Sciatic nerve (tissue), 2 donors: Measurements from ENCODE around the gene CUZD1. TPM values are rescaled to one million over a fixed set of nuclear protein-coding genes. Genes with fewer than 3 reads are reported as not detected.
"Not testable (repeated sequence)": the region's sequence is repeated elsewhere in the genome, so short reads cannot be mapped to it uniquely, and the experiment has no call there.

Source experiments
- ATAC-seq: fragments of 200-7000 bp; cut with Tn5 transposase; one replicate; pipeline ENCODE4 v1.9.1; 2020; ENCODE audit warnings: mild to moderate bottlenecking, moderate library complexity
- DNase-seq: peaks from one replicate; pipeline ENCODE4 v3.0.0-alpha.2; 2020; ENCODE audit warnings: low spot score
- intact Hi-C: fragments of 100-400 bp; cut with DNase I; formaldehyde crosslinking; loops from one replicate; pipeline ENCODE4 v1.14.2; 2022
- total RNA-seq: library from RNA; stranded (reverse); fragmentation: NEBNext Ultra II Directional; extraction: Animal tissue kit (Norgen Biotek cat#: 25700); gene quantifications from one replicate; pipeline ENCODE4 v1.2.1, GENCODE V29; 2021
- donor health status: DM: no; HTN: no; CAD: no.
- donor health status: DM: no; HTN: no; CAD: no.

CUZD1 gene, protein sequence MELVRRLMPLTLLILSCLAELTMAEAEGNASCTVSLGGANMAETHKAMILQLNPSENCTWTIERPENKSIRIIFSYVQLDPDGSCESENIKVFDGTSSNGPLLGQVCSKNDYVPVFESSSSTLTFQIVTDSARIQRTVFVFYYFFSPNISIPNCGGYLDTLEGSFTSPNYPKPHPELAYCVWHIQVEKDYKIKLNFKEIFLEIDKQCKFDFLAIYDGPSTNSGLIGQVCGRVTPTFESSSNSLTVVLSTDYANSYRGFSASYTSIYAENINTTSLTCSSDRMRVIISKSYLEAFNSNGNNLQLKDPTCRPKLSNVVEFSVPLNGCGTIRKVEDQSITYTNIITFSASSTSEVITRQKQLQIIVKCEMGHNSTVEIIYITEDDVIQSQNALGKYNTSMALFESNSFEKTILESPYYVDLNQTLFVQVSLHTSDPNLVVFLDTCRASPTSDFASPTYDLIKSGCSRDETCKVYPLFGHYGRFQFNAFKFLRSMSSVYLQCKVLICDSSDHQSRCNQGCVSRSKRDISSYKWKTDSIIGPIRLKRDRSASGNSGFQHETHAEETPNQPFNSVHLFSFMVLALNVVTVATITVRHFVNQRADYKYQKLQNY
- total RNA-seq, result 0.80 TPM

DNA sequence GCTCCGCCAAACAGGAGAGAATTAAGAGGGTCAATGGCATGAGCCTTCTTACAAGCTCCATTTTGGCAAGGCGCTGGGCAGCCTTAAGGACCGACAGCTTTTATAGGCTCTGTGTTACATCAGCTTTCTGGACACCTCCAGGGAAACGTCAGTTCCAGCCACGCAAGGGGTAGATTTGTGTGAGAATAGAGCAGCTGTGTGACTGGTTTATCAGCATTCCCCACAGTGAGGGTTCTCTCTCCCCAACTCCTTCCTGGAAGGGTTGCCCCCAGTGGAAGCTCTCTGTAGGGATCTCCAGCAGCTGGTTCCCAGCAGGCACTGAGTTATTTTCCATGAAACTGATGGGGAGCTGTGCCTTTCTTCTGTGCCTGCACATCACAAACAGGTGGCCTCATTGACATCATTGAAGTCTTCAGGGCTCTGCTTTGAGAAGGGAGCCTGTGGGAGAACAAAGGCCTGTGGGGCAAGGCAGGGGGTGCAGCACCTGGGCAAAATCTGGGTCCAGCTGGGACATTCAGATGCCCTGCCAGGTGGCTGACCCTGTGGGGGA, at the start of gene CUZD1:
TSS of gene CUZD1 (minus strand) at position 75 of the 550 bp plus-strand sequence. CDS start at position 61, 14 bp downstream.
- ATAC-seq (no peak), DNase-seq (no peak)
- intact Hi-C loops, result no loop called here

DNA sequence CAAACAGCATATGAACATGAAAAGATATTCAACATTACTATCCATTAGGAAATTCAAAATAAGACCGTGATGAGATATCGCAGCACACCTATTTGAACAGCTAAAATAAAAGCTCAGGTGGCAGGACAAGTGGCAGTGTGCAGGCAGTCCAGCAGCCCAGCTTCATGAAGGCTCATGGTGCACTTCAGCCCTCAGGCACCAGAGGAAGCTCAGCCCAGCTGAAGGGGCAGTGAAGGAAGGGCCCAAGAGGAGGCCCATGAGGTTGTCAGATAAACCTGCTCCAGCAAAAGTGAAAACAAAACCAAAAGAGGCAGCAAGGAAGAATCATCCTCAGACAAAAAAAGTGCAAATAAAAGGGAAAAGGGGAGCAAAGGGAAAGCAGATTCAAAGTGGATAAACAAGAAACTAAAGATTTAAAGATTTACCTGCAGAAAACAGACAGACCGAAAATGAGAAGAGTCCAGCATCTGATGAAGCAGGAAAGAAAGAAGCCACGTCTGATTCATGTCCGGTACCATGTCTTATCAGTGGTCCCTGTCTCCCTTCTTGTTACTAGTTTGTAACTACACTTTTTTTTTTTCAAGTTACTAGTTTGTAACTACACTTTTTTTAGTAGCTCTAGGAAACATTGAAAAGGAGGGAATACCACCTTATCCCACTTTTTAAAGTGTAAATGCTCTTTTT, 48.7 kb upstream of the CUZD1 start:
- intact Hi-C loops, result no loop called here
- no peak for ATAC-seq

DNA sequence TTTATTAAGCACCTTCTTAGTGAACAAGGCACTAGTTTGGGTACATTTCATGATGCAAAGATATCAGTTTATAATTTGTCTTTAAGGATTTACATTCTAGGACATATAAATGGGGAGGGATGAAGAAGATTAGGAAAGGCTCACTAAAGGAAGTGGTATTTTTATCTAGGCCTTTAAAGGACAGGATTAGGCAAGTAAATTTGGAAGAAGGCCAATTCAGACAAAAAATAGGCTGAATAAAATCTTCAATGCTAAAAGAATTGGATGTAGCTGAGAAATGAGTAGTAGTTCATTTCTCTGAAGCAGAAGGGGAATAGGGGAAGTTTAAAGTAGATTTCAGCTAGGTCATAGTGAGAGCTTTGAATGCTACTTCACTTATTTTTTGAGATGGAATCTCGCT, 38.5 kb upstream of the CUZD1 start:
- intact Hi-C loops, result no loop called here
- ATAC-seq (no peak), DNase-seq (no peak)

More for the DNA sequence above, 48.7 kb upstream of the CUZD1 start:
- no peak for DNase-seq

DNA sequence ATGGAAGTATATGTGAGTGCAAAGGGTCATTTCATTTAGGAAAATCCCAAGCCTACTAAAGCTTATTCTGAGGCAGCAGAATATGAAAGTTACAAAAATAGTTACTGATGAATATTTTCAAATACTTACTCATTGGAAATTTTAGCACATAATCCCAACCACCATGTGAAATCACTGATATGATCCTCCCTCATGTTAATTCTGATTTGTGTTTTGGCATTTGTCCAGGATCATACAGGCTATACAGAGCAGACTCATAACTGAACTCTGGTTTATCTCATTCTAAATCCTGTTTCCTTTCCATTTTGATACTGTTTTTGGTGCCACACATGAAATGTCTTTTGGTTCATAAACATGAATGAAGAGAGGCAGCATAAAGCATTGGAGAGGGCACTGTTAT, 37.1 kb upstream of the CUZD1 start:
- intact Hi-C loops, result no loop called here
- ATAC-seq, result no peak
- DNase-seq, result no peak

DNA sequence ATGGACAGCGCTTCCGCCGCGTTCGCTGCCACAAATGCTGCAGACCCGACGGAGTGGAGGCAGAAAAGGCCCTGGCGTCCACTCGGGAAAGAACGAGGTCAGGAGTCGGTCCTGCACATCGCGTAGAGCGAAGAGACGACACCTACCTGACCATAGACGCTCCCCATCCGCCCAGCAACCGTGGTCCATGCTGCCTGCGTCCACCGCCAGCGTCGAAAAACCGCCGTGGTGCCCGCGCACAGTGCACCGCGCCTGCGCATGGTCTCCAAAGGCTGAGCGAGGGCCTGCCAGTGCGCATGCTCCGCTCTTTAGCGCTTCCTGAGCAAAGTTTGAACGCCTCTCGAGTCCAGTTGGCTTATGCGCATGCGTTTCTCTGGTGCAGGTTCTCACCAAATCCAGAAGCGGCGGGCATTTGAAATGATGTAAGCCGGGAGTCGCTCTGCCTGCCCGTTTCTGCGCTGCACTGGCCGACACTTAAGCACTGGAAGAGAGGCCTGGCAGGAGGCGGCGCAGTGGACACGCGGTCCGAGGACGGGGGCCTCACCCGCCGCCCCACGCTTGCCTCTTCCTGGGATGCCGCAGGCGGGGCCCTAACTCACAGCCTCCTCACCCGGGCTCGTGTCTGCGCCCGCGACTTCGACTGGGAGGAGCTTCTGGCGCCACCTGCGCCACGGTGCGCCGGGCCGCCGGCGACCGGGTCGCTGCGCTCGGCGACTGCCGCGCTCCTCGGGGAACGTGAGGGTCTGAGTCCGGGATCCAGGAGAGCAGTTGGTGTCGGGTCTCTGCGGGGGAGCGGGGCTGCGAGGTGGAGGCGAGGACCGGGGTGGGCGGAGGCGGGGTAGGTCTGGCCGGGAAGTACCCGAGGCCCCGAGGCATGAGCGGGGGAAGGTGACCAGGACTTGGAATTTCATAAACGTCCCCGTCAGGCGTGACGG, 33.9 kb upstream of the CUZD1 start, which contains the start of gene FAM24B:
TSS of gene FAM24B (minus strand) at position 243 of the 935 bp plus-strand sequence. CDS start 29,066 bp downstream, outside the sequence.
- peak; percentile 100 for ATAC-seq
- intact Hi-C loops, result no loop called here

DNA sequence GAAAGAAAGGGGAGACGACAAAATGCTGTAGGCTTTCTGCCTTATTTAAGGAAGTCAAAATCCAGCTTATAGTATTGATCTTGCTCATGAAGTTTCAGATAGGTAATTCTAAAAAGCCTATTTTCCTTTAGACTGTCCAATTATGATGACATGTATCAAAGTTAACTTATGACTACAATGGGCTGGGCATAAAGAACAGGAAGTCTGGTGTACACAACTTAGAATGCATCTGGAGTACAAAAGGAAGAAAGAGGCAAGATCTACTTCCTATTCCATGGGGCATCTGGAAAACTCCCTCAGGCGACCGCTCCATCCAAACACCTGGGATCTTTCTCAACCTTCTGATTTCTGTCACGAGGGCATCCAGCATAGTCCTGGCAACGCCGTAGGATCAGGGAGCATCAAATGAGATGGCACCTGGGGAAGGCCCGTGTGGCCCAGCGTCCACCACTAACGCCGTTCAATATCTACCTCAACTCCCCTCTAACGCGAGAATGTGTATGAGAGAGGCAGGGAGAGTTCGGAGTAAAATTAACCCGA, 33.2 kb upstream of the CUZD1 start:
- intact Hi-C loops, result no loop called here
- no peak for DNase-seq
- ATAC-seq, result peak; percentile 53

More for the DNA sequence above, 33.9 kb upstream of the CUZD1 start, which contains the start of gene FAM24B:
- DNase-seq, result peak; percentile 95

DNA sequence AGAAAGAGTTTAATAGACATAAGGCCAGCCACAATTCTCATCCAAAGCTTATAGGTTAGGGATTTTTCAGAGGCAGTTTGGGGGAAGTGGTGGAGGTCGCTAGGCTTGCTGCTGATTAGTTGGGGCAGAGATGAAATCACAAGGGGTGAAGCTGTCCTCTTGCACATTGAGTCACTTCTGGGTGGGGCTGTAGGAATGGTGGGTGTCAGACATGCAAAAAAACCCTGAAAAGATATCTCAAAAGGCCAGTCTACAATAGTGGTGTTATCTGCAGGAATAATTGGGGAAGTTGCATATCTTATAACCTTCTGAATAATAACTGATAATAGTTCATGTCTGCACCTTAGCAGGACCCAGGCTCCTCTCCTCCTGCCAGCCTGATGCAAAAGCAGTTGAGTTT, 31.6 kb upstream of the CUZD1 start:
- DNase-seq, result no peak
- no peak for ATAC-seq
- intact Hi-C loops, result no loop called here

DNA sequence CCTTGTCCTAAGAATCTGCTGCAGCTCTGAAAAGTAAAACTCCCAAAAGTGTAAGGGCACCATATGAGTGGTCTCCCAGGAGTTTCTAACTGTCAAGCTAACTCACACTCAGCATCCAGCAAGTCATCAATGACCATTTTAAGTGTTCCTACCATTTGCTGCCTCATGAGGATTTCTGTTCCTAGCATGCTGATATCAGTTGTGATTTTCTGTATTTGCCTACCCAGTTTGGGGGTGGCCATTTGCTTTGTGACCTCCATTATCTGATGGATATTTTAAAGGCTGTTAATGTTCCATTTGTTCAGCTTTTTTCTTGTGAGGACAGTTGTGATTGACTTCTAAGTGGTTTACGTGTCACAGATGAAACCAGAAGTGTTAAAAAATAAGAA, 30.8 kb upstream of the CUZD1 start:
- intact Hi-C loops, result no loop called here

DNA sequence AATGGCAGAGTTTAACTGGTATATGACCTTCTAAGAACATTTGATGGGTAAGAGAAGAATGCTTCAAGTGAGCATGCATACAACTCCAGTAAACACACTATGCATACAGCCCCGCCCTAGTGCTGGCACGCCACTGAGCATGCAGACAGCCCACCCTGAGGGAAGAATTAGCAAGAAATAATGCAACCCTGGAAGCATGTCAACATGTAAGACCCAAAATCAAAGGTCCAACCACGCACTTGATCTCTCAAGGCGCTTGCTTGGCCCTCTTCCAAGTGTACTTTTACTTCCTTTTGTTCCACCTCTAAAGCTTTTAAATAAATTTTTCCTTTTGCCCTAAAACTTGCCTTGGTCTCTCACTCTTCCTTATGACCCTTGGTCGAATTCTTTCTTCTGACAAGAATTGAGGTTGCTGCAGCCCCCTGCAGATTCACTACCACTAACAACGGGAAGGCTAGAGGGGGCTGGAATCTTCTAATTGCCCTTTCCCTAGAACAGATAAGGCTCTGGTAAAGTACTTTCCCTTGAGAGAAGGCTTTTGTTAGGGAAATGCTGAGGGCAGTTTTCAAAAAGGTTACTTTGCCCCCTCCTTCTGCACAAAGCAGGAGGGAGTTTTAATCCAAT, 30.3 kb upstream of the CUZD1 start:
- intact Hi-C loops, result no loop called here
- ATAC-seq (no peak), DNase-seq (no peak)

More for the DNA sequence above, 30.8 kb upstream of the CUZD1 start:
- DNase-seq (no peak), ATAC-seq (no peak)

DNA sequence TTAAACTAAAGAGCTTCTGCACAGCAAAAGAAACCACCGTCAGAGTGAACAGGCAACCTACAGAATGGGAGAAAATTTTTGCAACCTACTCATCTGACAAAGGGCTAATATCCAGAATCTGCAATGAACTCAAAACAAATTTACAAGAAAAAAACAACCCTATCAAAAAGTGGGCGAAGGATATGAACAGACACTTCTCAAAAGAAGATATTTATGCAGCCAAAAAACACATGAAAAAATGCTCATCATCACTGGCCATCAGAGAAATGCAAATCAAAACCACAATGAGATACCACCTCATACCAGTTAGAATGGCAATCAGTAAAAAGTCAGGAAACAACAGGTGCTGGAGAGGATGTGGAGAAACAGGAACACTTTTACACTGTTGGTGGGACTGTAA, 26.3 kb upstream of the CUZD1 start:
- intact Hi-C loops, ATAC-seq, DNase-seq: not testable (repeated sequence)

DNA sequence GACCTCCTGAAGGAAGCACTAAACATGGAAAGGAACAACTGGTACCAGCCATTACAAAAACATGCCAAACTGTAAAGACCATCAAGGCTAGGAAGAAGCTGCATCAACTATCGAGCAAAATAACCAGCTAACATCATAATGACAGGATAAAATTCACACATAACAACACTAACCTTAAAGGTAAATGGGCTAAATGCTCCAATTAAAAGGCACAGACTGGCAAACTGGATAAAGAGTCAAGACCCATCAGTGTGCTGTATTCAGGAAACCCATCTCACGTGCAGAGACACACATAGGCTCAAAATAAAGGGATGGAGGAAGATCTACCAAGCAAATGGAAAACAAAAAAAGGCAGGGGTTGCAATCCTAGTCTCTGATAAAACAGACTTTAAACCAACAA, 23.1 kb upstream of the CUZD1 start:
- ATAC-seq, intact Hi-C loops, DNase-seq: not testable (repeated sequence)

DNA sequence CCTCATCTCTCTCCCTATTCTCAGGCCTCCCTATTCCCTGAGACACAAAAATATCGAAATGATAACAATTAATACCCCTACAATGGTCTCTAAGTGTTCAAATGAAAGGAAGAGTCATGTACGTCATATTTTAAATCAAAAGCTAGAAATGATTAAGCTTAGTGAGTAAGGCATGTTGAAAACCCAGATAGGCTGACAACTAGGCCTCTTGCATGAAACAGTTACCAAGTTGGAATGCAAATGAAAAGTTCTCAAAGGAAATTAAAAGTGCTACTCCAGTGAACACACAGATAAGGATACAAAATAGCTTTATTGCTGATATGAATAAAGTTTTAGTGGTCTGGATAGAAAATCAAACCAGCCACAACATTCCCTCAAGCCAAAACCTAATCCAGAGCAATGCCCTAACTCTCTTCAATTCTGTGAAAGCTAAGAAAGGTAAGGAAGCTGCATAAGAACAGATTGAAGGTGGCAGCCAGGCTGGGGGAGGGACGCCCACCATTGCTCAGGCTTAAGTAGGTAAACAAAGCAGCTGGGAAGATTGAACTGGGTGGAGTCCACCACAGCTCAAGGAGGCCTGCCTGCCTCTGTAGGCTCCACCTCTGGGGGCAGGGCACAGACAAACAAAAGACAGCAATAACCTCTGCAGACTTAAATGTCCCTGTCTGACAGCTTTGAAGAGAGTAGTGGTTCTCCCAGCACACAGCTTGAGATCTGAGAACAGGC, 21.3 kb upstream of the CUZD1 start:
- DNase-seq, ATAC-seq, intact Hi-C loops: not testable (repeated sequence)

DNA sequence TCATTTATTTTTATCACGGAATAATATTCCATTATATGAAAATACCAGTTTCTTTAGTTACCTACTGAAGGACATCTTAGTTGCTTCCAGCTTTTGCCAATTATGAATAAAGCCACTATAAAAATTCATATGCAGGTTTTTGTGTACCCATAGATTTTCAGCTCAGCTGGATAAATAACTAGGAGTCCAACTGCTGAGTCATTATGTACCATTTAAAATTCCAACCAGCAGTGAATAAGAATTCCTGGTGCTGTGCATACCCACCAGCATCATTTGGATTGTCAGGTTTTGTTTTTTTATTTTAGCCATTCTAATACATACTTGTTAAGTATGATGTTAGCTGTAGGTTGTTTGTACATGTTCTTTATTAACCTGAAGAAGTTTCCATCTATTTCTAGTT, 19.2 kb upstream of the CUZD1 start:
- ATAC-seq (no peak), DNase-seq (no peak)
- intact Hi-C loops, result no loop called here

DNA sequence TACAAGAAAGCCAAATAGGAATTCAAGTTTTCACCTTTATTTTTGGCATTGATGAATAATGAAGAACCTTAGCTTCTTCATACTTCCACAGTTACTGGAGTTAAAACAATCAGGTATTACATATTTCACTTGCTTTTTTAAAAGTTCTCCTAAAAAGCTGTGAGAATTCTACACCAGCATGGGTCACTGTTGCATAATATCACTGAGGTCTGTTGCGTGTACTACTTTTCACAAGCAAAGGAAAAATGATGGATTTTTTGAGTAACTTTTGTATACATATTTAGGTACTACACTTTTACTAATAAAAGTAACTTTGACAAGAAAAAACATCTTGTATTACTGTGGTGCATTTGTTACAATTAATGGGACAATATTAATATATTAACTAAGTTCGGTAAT, 18.5 kb upstream of the CUZD1 start:
- intact Hi-C loops, result no loop called here
- ATAC-seq (no peak), DNase-seq (no peak)

DNA sequence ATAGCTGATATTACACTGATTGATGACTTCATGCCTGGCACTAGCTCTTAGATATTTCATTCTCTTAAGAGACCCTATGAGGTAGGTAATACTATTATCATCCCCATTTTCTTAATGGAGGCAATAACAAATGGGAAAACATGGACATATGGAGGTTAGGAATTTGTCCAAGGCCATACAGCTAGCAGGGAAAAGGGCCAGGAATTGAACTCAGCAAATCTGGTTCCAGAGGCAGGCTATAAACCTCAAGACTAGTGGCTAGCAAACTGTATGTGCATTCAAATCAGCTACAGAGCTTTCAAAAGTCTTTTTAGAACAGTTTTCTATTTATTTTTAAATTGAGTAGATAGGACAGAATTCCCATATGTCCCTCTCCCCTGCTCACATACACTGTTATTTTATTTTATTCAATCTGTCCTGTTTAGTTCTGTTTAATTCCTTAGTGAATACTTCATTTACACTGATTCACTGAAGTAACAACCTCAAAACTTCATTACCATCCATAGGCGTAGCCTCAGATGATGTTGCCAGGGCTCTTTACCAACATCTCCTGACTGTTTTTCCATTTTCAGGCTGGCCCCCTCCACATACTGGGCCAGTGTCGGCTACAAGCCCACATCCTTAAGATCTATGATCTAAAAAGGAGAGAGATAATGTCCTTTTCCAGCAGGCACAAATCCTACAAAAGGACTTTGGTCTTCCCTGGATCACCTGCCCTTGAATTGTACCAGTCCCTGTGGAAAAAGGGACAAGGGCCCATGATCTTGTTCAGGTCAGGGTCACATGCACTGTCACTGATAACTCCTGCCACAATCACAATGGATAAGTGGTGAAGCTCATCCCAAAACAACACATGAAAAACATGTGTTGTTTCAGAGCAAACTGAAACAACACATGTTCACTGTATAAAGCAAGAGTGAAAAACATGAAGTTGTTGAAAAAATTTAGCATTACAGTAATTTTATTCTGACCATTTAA, 17.8 kb upstream of the CUZD1 start:
- DNase-seq (no peak), ATAC-seq (no peak)
- intact Hi-C loops, result no loop called here

DNA sequence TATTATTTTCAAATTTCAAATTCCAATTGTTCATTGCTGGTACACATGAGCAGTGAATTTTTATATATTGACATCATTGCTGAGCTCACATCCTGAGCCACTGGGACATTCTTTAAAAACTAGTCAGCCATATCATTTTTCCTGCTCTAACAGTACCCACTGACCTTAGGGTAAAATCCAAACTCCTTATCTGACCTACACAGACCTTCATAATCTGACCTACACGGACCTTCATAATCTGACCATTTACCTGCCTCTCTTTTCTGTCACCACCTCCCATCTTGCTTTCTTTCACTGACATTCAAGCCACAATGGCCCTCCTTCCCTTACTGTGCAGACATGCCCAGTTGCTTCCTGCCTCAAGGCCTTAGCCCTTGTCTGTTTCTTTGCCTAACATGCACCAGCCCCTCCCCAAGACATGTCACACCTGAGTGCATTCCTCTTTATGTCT, 16.1 kb upstream of the CUZD1 start:
- DNase-seq, result no peak
- intact Hi-C loops, result no loop called here
- no peak for ATAC-seq
